ENCODE results near the gene LTV1.
"Not testable (repeated sequence)": the region's sequence is repeated elsewhere in the genome, so short reads cannot be mapped to it uniquely, and the experiment has no call there.

Gene LTV1

GRCh38 chr6:143863771-143864170, 20.6 kb downstream of the LTV1 start:
- H3K36me3 ChIP-seq (ENCODE audit: insufficient read depth, low read length): peaks cover 11% of the 10 kb centered on the region
- no peaks in the 10 kb centered on the region for H3K9me3 ChIP-seq (ENCODE audit: control insufficient read depth, insufficient read depth, low read length)
- H3K9ac ChIP-seq (ENCODE audit: low read depth, low read length): no peak overlapping the region
- no peaks in the 10 kb centered on the region; the same call in 1 of the 2 replicates for H3K4me1 ChIP-seq (ENCODE audit: insufficient read depth, low read length)

DNA sequence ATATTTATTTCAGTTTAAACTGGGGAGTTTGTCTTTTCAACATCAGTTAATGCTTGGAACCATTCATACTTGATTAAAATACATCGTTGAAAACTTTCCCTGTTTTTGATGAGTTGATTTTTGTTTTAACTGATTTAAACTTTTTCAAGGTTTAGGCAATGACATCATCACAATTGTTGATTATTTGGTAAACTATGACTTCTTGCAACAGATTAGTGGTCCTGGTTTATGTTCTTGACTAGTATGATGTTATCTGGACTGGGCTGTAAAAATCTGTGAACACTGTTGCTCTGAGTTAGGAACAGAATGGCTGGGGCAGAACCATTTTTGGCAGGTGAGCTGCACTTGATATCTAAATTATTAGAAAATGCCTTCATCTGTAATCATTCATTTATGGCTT, 21.1 kb downstream of the LTV1 start, which contains the start of gene ZC2HC1B:
ZC2HC1B (plus strand) TSS at position 241 of the 400 bp plus-strand sequence; CDS start at position 307, 66 bp downstream.
- Histone ChIP-seq H3K36me3 (ENCODE audit: insufficient read depth, low read length) (peaks cover 11% of the 10 kb centered on the region), H3K4me1 (ENCODE audit: insufficient read depth, low read length) (no peaks in the 10 kb centered on the region; the same call in 1 of the 2 replicates), H3K9ac (ENCODE audit: low read depth, low read length) (no peak within 1 kb of the TSS), H3K9me3 (ENCODE audit: control insufficient read depth, insufficient read depth, low read length) (no peaks in the 10 kb centered on the region)

DNA sequence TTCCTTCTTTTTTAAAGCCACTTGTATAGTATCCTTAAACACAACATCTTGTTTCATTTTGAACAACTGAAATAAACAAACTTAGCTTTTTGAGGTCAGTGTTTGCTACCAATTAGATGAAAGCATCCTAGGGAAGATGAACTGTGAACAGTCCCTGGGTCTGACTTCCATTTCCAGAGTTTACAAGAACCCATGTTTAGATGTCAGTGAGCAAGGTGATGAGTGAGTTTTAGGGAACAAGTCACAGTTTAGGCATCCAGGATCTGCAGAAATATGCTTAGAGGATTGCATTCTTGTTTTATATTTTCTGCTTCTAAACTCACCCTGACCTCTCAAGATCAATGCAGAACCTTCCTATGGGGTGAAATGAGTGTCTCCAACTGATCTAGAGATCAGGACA, 24.1 kb downstream of the LTV1 start:
- Histone ChIP-seq H3K9ac (ENCODE audit: low read depth, low read length) (no peak overlapping the region), H3K36me3 (ENCODE audit: insufficient read depth, low read length) (peaks cover 4% of the 10 kb centered on the region; the same call in 1 of the 2 replicates)

GRCh38 chr6:143868808-143869207, 25.7 kb downstream of the LTV1 start:
- H3K9ac ChIP-seq (ENCODE audit: low read depth, low read length); H3K9me3 ChIP-seq (ENCODE audit: control insufficient read depth, insufficient read depth, low read length); H3K4me1 ChIP-seq (ENCODE audit: insufficient read depth, low read length); H3K36me3 ChIP-seq (ENCODE audit: insufficient read depth, low read length): not testable (repeated sequence)

More for the DNA sequence above, 24.1 kb downstream of the LTV1 start:
- Histone ChIP-seq H3K9me3 (ENCODE audit: control insufficient read depth, insufficient read depth, low read length) (no peaks in the 10 kb centered on the region), H3K4me1 (ENCODE audit: insufficient read depth, low read length) (no peaks in the 10 kb centered on the region)

DNA sequence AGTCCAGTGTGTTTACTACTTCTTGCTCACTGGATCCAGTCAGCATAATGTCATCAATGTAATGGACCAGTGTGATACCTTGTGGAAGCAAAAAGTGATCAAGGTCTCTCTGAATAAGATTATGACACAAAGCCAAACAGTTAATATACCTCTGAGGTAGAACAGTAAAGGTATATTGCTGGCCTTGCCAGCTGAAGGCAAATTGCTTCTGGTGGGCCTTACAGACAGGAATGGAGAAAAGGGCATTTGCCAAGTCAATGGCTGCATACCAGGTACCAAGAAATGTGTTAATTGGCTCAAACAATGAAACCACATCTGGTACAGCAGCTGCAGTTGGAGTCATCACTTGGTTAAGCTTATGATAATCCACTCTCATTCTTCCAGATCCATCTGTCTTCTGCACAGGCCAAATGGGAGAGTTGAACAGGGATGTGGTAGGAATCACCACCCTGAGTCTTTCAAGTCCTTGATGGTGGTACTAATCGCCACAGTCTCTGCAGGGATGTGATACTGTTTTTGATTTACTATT, 28.1 kb downstream of the LTV1 start:
- H3K9ac ChIP-seq (ENCODE audit: low read depth, low read length); H3K9me3 ChIP-seq (ENCODE audit: control insufficient read depth, insufficient read depth, low read length); H3K36me3 ChIP-seq (ENCODE audit: insufficient read depth, low read length); H3K4me1 ChIP-seq (ENCODE audit: insufficient read depth, low read length): not testable (repeated sequence)

GRCh38 chr6:143872201-143872600, 29.1 kb downstream of the LTV1 start:
- H3K9ac ChIP-seq (ENCODE audit: low read depth, low read length): no peak overlapping the region
- no peaks in the 10 kb centered on the region for H3K4me1 ChIP-seq (ENCODE audit: insufficient read depth, low read length)
- H3K36me3 ChIP-seq (ENCODE audit: insufficient read depth, low read length): no peaks in the 10 kb centered on the region
- no peaks in the 10 kb centered on the region; the same call in 1 of the 2 replicates for H3K9me3 ChIP-seq (ENCODE audit: control insufficient read depth, insufficient read depth, low read length)

DNA sequence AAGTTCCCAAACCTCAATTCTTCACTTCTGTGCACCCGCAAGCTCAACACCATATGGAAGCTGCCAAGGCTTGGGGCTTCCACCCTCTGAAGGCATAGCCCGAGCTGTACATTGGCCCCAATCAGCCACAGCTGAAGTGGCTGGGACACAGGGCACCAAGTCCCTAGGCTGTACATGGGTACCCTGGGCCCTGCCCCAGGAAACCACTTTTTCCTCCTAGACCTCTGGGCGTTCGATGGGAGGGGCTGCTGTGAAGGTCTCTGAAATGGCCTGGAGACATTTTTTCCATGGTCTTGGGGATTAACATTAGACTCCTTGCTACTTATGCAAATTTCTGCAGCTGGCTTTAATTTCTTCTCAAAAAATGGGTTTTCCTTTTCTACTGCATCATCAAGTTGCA, 30.5 kb downstream of the LTV1 start:
- not testable (repeated sequence) for H3K36me3 ChIP-seq (ENCODE audit: insufficient read depth, low read length); H3K9ac ChIP-seq (ENCODE audit: low read depth, low read length); H3K4me1 ChIP-seq (ENCODE audit: insufficient read depth, low read length)

GRCh38 chr6:143874503-143874902, 31.4 kb downstream of the LTV1 start:
- not testable (repeated sequence) for H3K9ac ChIP-seq (ENCODE audit: low read depth, low read length); H3K36me3 ChIP-seq (ENCODE audit: insufficient read depth, low read length); H3K4me1 ChIP-seq (ENCODE audit: insufficient read depth, low read length); H3K9me3 ChIP-seq (ENCODE audit: control insufficient read depth, insufficient read depth, low read length)

More for the DNA sequence above, 30.5 kb downstream of the LTV1 start:
- H3K9me3 ChIP-seq (ENCODE audit: control insufficient read depth, insufficient read depth, low read length): not testable (repeated sequence)

GRCh38 chr6:143877584-143878271, 34.6 kb downstream of the LTV1 start:
- Histone ChIP-seq H3K9me3 (ENCODE audit: control insufficient read depth, insufficient read depth, low read length) (no peaks in the 10 kb centered on the region; the same call in 1 of the 2 replicates), H3K36me3 (ENCODE audit: insufficient read depth, low read length) (no peaks in the 10 kb centered on the region), H3K9ac (ENCODE audit: low read depth, low read length) (no peak overlapping the region), H3K4me1 (ENCODE audit: insufficient read depth, low read length) (no peaks in the 10 kb centered on the region)

DNA sequence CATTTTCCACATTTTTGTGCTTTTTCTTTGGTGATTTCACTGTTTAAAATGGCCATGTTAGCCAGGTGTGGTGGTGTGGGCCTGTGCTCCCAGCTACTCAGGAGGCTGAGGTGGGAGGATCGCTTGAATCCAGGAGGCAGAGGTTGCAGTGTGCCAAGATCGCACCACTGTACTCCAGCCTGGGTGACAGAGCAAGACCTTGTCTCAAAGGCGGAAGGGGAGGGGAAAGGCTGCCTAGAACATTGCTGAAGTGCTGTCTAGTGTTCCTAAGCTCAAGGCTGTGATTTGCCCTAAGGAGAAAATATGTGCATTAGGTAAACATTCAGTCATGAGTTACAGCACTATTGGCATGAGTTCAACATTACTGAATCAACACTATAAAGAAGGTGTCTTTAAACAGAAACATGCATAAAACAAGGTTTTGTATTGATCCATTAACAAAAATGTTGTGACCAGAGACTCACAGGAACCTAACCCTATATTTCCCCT, 35.2 kb downstream of the LTV1 start:
- H3K36me3 ChIP-seq (ENCODE audit: insufficient read depth, low read length): no peaks in the 10 kb centered on the region

GRCh38 chr6:143880412-143880811, 37.3 kb downstream of the LTV1 start:
- no peaks in the 10 kb centered on the region for H3K4me1 ChIP-seq (ENCODE audit: insufficient read depth, low read length)
- H3K9ac ChIP-seq (ENCODE audit: low read depth, low read length): no peak overlapping the region
- H3K36me3 ChIP-seq (ENCODE audit: insufficient read depth, low read length): no peaks in the 10 kb centered on the region
- no peaks in the 10 kb centered on the region; the same call in 1 of the 2 replicates for H3K9me3 ChIP-seq (ENCODE audit: control insufficient read depth, insufficient read depth, low read length)

More for the DNA sequence above, 35.2 kb downstream of the LTV1 start:
- no peaks in the 10 kb centered on the region; the same call in 1 of the 2 replicates for H3K9me3 ChIP-seq (ENCODE audit: control insufficient read depth, insufficient read depth, low read length)
- H3K4me1 ChIP-seq (ENCODE audit: insufficient read depth, low read length): no peaks in the 10 kb centered on the region
- no peak overlapping the region for H3K9ac ChIP-seq (ENCODE audit: low read depth, low read length)

DNA sequence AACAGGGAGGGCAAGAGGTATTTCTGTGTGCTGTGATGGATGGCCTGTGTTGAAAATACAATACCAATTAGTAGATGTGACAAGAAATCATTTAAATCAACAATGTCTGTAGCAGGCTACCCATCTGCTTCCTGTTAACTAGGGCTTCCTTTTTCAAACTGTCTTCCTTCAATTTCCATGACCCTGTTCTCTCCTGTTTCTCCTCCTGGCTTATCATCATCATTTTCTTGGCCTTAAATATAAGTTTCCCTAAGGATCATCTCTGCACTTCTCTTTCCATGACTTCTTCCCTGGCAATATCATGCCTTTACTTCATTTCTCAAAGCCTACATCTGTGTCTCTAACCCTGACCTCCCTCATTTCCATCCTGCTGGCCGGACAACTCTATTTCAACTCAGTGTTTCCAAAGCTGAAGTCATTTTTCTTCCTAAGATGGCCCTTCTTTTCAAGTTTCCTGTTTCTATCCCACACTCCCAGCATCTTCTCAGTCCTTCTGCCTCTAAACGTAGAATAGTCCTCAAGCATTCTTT, 39.3 kb downstream of the LTV1 start:
- Histone ChIP-seq H3K4me1 (ENCODE audit: insufficient read depth, low read length) (no peaks in the 10 kb centered on the region), H3K9me3 (ENCODE audit: control insufficient read depth, insufficient read depth, low read length) (no peaks in the 10 kb centered on the region), H3K9ac (ENCODE audit: low read depth, low read length) (no peak overlapping the region), H3K36me3 (ENCODE audit: insufficient read depth, low read length) (no peaks in the 10 kb centered on the region)

DNA sequence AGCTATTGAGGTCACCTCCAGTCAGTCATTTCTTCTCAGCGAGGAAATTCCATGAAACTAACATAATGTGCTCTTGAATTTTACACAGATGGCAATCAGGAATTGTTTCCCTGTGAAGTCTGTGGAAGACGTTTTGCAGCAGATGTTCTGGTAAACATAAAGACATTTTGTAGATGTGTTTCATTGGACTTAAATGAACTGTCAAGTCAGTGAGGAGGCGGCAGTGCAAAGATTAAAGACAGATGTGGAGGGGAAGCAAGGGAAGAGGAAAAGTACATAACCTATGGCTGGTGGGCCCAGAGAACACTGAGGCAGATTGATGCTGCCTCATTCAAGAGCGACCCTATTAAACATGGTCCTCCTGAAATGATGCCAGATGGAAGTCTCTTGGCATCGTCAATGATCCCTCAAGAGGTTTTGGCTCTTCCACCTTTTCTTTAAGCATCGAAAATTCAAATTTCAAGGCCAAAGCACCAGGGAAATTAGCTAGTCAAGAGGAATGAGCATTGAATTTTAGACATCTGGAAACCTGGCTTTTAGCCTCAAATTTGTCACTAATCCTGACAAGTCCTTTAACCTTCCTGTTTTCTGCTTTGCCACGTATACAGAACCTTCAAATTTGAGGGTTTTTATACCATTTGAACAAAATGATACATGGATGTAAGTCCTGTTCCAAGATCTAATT, 41.2 kb downstream of the LTV1 start:
- H3K4me1 ChIP-seq (ENCODE audit: insufficient read depth, low read length): no peaks in the 10 kb centered on the region
- H3K9ac ChIP-seq (ENCODE audit: low read depth, low read length): no peak overlapping the region
- no peaks in the 10 kb centered on the region for H3K9me3 ChIP-seq (ENCODE audit: control insufficient read depth, insufficient read depth, low read length)
- no peaks in the 10 kb centered on the region for H3K36me3 ChIP-seq (ENCODE audit: insufficient read depth, low read length)

DNA sequence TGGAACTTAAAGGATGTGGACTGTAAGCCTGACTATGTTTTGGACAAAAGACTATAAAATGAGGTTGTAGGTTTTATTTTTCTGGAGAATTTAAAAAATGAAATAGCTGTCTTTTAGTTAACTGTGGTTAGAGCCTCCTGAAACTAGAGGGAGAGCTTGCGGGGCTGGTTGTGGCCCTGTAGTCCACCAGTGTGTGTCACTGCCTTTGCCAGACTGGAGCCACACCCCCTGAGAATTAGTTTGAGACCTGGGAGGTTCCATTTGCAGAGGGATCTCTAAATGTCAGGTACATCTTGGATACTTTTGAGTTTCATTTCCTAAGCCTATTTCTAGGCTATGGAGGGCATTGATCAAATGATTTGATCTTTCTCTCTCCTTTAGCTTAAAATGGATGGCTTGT, 42.0 kb downstream of the LTV1 start:
- Histone ChIP-seq H3K36me3 (ENCODE audit: insufficient read depth, low read length) (no peaks in the 10 kb centered on the region), H3K4me1 (ENCODE audit: insufficient read depth, low read length) (no peaks in the 10 kb centered on the region), H3K9me3 (ENCODE audit: control insufficient read depth, insufficient read depth, low read length) (no peaks in the 10 kb centered on the region), H3K9ac (ENCODE audit: low read depth, low read length) (no peak overlapping the region)

All from ES-I3 (cell line).